SK-N-MC (cell line): ENCODE results near the gene BLACAT1.

Experiments used
- EZH2 ChIP-seq: fragments of 200-600 bp; sonication (generic); IDR thresholded peaks from one replicate; pipeline ENCODE4 v1.6.1; 2017; ENCODE audit warnings: antibody characterized with exemption
- POLR2AphosphoS5 ChIP-seq: IDR thresholded peaks from 2 replicates; pipeline ENCODE4 v1.6.1; 2012; ENCODE audit warnings: mild to moderate bottlenecking, low read depth, low read length, borderline replicate concordance

GRCh38 chr1:205486258-205486657, 30.4 kb upstream of the BLACAT1 start:
- TF ChIP-seq POLR2AphosphoS5 (no peak), EZH2 (no peak)
